Measurements from ENCODE around the gene TMEM147.

GRCh38 chr19:35596366-35596999 is 51.1 kb downstream of the TMEM147 start:
- TF ChIP-seq, protein P1, sequence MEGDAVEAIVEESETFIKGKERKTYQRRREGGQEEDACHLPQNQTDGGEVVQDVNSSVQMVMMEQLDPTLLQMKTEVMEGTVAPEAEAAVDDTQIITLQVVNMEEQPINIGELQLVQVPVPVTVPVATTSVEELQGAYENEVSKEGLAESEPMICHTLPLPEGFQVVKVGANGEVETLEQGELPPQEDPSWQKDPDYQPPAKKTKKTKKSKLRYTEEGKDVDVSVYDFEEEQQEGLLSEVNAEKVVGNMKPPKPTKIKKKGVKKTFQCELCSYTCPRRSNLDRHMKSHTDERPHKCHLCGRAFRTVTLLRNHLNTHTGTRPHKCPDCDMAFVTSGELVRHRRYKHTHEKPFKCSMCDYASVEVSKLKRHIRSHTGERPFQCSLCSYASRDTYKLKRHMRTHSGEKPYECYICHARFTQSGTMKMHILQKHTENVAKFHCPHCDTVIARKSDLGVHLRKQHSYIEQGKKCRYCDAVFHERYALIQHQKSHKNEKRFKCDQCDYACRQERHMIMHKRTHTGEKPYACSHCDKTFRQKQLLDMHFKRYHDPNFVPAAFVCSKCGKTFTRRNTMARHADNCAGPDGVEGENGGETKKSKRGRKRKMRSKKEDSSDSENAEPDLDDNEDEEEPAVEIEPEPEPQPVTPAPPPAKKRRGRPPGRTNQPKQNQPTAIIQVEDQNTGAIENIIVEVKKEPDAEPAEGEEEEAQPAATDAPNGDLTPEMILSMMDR (IDR thresholded peaks at IDR 0.05; ENCODE audit: insufficient read depth, low read length, poor library complexity, severe bottlenecking), result no peak
- TF ChIP-seq EZH2phosphoT487 (conservative IDR thresholded peaks at IDR 0.05; ENCODE audit: low read length), result no peak
